ENCODE data around the gene RFLNA.

- TF ChIP-seq EZH2 (IDR thresholded peaks at IDR 0.05; ENCODE audit: borderline replicate concordance, low read depth, low read length, poor library complexity, severe bottlenecking) (no peak), CTCF (conservative IDR thresholded peaks at IDR 0.05; ENCODE audit: low read depth, low read length) (peak; percentile 56)
These were observed 53.1 kb downstream of the RFLNA start for GRCh38 chr12:124347805-124348658.

Data from A673 (cell line).